ENCODE measurements around the gene AMPD3.

DNA sequence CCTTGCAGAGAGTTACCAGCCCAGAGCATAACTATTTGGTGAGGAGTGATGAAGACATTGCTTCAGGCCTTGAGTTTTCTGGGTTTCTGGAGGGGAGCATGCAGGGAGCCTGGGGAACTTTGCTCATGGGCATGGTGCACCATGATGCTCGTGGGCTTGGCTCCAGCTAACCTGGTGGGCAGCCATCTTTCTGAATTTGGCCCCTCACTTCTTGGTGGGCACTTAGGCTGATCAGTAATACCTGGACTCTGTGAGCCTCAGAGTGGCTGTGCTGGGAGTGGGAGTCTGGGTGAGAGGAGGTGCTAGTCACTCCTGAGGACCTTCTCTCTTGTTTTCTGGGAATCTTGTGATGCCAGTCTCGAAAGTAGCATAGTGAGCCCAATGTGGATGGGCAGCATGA lies 30.6 kb downstream of the AMPD3 start:
- no peak for TF ChIP-seq POLR2AphosphoS5 (IDR thresholded peaks at IDR 0.05; ENCODE audit: low read depth, low read length)
- no peak for TF ChIP-seq POLR2A (IDR thresholded peaks at IDR 0.05; ENCODE audit: low read depth, low read length)

Measured in GM12892 (cell line).